Neutrophil (primary cell): Measurements from ENCODE around the gene ZNF202.

Source experiments
- H3K27ac ChIP-seq: fragments of 200-600 bp; sonication (generic); 2 replicates; pipeline ENCODE4 v1.5.1; 2016; ENCODE audit warnings: mild to moderate bottlenecking, moderate library complexity
- H3K27me3 ChIP-seq: fragments of 200-600 bp; sonication (generic); 2 replicates; pipeline ENCODE4 v1.6.0; 2016; ENCODE audit warnings: mild to moderate bottlenecking
- H3K36me3 ChIP-seq: fragments of 200-600 bp; sonication (generic); 2 replicates; pipeline ENCODE4 v1.5.1; 2017
- H3K4me1 ChIP-seq, 2 experiments: fragments of 200-600 bp in 1 of 2; sonication (generic) in 1 of 2; 1 replicate in 1 of 2; 2 replicates in 1 of 2; pipeline versions ENCODE4 v1.5.1 to v1.6.1; 2013 to 2016; ENCODE audit warnings: low read depth in 1 of 2, low read length in 1 of 2, mild to moderate bottlenecking in 1 of 2, moderate library complexity in 1 of 2; ENCODE audit not compliant: control insufficient read depth in 1 of 2, insufficient read depth in 1 of 2
- H3K4me3 ChIP-seq, 2 experiments: fragments of 200-600 bp in 1 of 2; sonication (generic) in 1 of 2; 1 replicate in 1 of 2; 2 replicates in 1 of 2; pipeline ENCODE4 v1.5.1; 2013 to 2016; ENCODE audit warnings: low read depth in 1 of 2, low read length in 1 of 2, mild to moderate bottlenecking in 1 of 2, moderate library complexity in 1 of 2
- H3K9me3 ChIP-seq: fragments of 200-600 bp; sonication (generic); 2 replicates; pipeline ENCODE4 v1.5.1; 2016
- CTCF ChIP-seq: fragments of 200-600 bp; sonication (generic); IDR thresholded peaks from 2 replicates; pipeline ENCODE4 v1.5.1; 2016; ENCODE audit warnings: antibody characterized with exemption

ZNF202 gene

GRCh38 chr11:123760894-123761293 lies 19.4 kb upstream of the ZNF202 start:
- TF ChIP-seq CTCF: no peak
- no peak overlapping the region for H3K4me3 ChIP-seq
- no peaks in the 10 kb centered on the region for H3K27me3 ChIP-seq
- no peak overlapping the region for H3K27ac ChIP-seq
- H3K4me1 ChIP-seq: no peaks in the 10 kb centered on the region
- H3K36me3 ChIP-seq: no peaks in the 10 kb centered on the region
- no peaks in the 10 kb centered on the region for H3K9me3 ChIP-seq

GRCh38 chr11:123757976-123758375 lies 16.5 kb upstream of the ZNF202 start:
- no peak for TF ChIP-seq CTCF
- Histone ChIP-seq H3K36me3 (no peaks in the 10 kb centered on the region), H3K27me3 (no peaks in the 10 kb centered on the region), H3K27ac (no peak overlapping the region), H3K4me1 (no peaks in the 10 kb centered on the region), H3K9me3 (no peaks in the 10 kb centered on the region), H3K4me3 (no peak overlapping the region)

- Histone ChIP-seq H3K27ac (no peak overlapping the region), H3K4me1 (no peaks in the 10 kb centered on the region), H3K36me3 (no peaks in the 10 kb centered on the region), H3K9me3 (no peaks in the 10 kb centered on the region), H3K4me3 (no peak overlapping the region), H3K27me3 (no peaks in the 10 kb centered on the region)
- TF ChIP-seq CTCF: no peak
Measured at GRCh38 chr11:123755813-123756212, 14.4 kb upstream of the ZNF202 start.

- Histone ChIP-seq H3K4me1 (no peaks in the 10 kb centered on the region), H3K4me3 (no peak overlapping the region), H3K9me3 (no peaks in the 10 kb centered on the region), H3K27me3 (no peaks in the 10 kb centered on the region), H3K27ac (no peak overlapping the region), H3K36me3 (no peaks in the 10 kb centered on the region)
- no peak for TF ChIP-seq CTCF
Measured at GRCh38 chr11:123755344-123755743, 13.9 kb upstream of the ZNF202 start.

- no peak for TF ChIP-seq CTCF
- no peaks in the 10 kb centered on the region for H3K36me3 ChIP-seq
Measured at GRCh38 chr11:123754101-123754568, 12.7 kb upstream of the ZNF202 start, which contains the start of gene OR6X1. TSS of gene OR6X1 (minus strand) at chr11:123754518. CDS start at chr11:123754518, 0 bp downstream.

GRCh38 chr11:123753110-123753509 lies 11.7 kb upstream of the ZNF202 start:
- no peak for TF ChIP-seq CTCF
- no peak overlapping the region for H3K27ac ChIP-seq
- H3K4me1 ChIP-seq: no peaks in the 10 kb centered on the region
- peaks cover 7% of the 10 kb centered on the region for H3K27me3 ChIP-seq
- H3K36me3 ChIP-seq: no peaks in the 10 kb centered on the region
- H3K4me3 ChIP-seq: no peak overlapping the region
- no peaks in the 10 kb centered on the region for H3K9me3 ChIP-seq

More at GRCh38 chr11:123754101-123754568, 12.7 kb upstream of the ZNF202 start, which contains the start of gene OR6X1:
- Histone ChIP-seq H3K9me3 (no peaks in the 10 kb centered on the region), H3K27ac (no peak within 1 kb of the TSS), H3K27me3 (no peaks in the 10 kb centered on the region), H3K4me1 (no peaks in the 10 kb centered on the region), H3K4me3 (no peak within 1 kb of the TSS)
